Panc1 (cell line): Measurements from ENCODE around the gene ABCG1. TPM values are rescaled to one million over a fixed set of nuclear protein-coding genes. Genes with fewer than 3 reads are reported as not detected.

Experiments
- ATAC-seq: fragments of 200-7000 bp; cut with Tn5 transposase; 2 replicates; pipeline ENCODE4 v1.9.1; 2020; ENCODE audit warnings: mild to moderate bottlenecking, moderate library complexity
- BruUV-seq: library from RNA; stranded (reverse); fragments of 400-500 nt; replicated peaks from 2 replicates; lab custom pipeline; 2021; lab: Mats Ljungman, UMichigan
- CTCF ChIA-PET: fragments of 300-600 bp; sonication (Branson Sonifier 250); formaldehyde crosslinking; loops from one replicate; lab custom pipeline; 2022; ENCODE audit warnings: antibody characterized with exemption; lab: Charles Lee
- POLR2A ChIA-PET: fragments of 300-600 bp; sonication (Branson Sonifier 250); formaldehyde crosslinking; loops from one replicate; lab custom pipeline; 2022; ENCODE audit warnings: antibody characterized with exemption; lab: Charles Lee
- DNase-seq: peaks from one replicate; pipeline ENCODE4 v3.0.0-alpha.2; 2010; ENCODE audit warnings: low read depth, low spot score
- H3K27ac ChIP-seq: 2 replicates; pipeline ENCODE4 v1.5.1; 2011; ENCODE audit warnings: mild to moderate bottlenecking, low read length, inconsistent platforms
- H3K27me3 ChIP-seq: fragments of 200-500 bp; sonication (Bioruptor generic); 2 replicates; pipeline ENCODE4 v1.6.0; 2014; ENCODE audit warnings: low read length, inconsistent platforms; ENCODE audit not compliant: control insufficient read depth, insufficient read depth
- H3K36me3 ChIP-seq: fragments of 200-500 bp; sonication (Bioruptor generic); 2 replicates; pipeline ENCODE4 v1.5.1; 2014; ENCODE audit warnings: inconsistent platforms, mild to moderate bottlenecking, low read length, moderate library complexity; ENCODE audit not compliant: control insufficient read depth, insufficient read depth
- H3K4me1 ChIP-seq: 2 replicates; pipeline ENCODE4 v1.5.1; 2011; ENCODE audit warnings: inconsistent platforms, mild to moderate bottlenecking, low read length, moderate library complexity; ENCODE audit not compliant: control insufficient read depth, insufficient read depth
- H3K4me3 ChIP-seq, 2 experiments: 2 replicates each; pipeline ENCODE4 v1.5.1; 2011 to 2012; ENCODE audit warnings: low read depth in 2 of 2, low read length in 2 of 2, mild to moderate bottlenecking in 2 of 2, inconsistent platforms in 1 of 2, moderate library complexity in 1 of 2
- H3K9me3 ChIP-seq: fragments of 200-500 bp; sonication (Bioruptor generic); 2 replicates; pipeline ENCODE4 v1.5.1; 2014; ENCODE audit warnings: low read depth, mild to moderate bottlenecking, inconsistent platforms, low read length, moderate library complexity; ENCODE audit not compliant: control insufficient read depth, insufficient read depth
- POLR2AphosphoS5 ChIP-seq: IDR thresholded peaks from 2 replicates; pipeline ENCODE4 v1.6.1; 2012; ENCODE audit warnings: mild to moderate bottlenecking, low read depth, low read length, moderate library complexity
- SIN3A ChIP-seq: IDR thresholded peaks from 2 replicates; pipeline ENCODE4 v1.6.1; 2012; ENCODE audit warnings: low read depth, mild to moderate bottlenecking, low read length, moderate library complexity, borderline replicate concordance; ENCODE audit not compliant: insufficient read depth
- TCF7L2 ChIP-seq: IDR thresholded peaks from 2 replicates; pipeline ENCODE4 v1.6.1; 2011; ENCODE audit warnings: mild to moderate bottlenecking, low read depth, low read length, inconsistent platforms
- in situ Hi-C: cut with HindIII; loops from 2 replicates; pipeline ENCODE4 v1.10.0; 2016; ENCODE audit warnings: low sequenced_read_pairs, low pct_unique_long_range_greater_than_20kb
- intact Hi-C: fragments of 100-400 bp; cut with micrococcal nuclease; formaldehyde crosslinking; loops from one replicate; pipeline ENCODE4 v1.10.0; 2022; ENCODE audit not compliant: unreplicated experiment
- total RNA-seq: library from RNA; stranded (reverse); gene quantifications from one replicate; pipeline ENCODE4 v1.2.1, GENCODE V29; 2021; ENCODE audit not compliant: unreplicated experiment
- TF ChIP-seq, protein P1 (sequence below), 2 experiments: IDR thresholded peaks; 2 replicates each; pipeline ENCODE4 v1.6.1; 2011 to 2012; ENCODE audit warnings: low read depth in 2 of 2, control low read depth in 1 of 2, low read length in 1 of 2, mild to moderate bottlenecking in 1 of 2, moderate library complexity in 1 of 2; ENCODE audit not compliant: insufficient read depth in 1 of 2
- TF ChIP-seq, protein P2 (sequence below): fragments of 450-650 bp; IDR thresholded peaks from 2 replicates; pipeline ENCODE4 v1.5.1; 2017; ENCODE audit warnings: mild to moderate bottlenecking

ABCG1 gene
- total RNA-seq, 1 experiment from 2014 or later = 0.80 TPM

DNA sequence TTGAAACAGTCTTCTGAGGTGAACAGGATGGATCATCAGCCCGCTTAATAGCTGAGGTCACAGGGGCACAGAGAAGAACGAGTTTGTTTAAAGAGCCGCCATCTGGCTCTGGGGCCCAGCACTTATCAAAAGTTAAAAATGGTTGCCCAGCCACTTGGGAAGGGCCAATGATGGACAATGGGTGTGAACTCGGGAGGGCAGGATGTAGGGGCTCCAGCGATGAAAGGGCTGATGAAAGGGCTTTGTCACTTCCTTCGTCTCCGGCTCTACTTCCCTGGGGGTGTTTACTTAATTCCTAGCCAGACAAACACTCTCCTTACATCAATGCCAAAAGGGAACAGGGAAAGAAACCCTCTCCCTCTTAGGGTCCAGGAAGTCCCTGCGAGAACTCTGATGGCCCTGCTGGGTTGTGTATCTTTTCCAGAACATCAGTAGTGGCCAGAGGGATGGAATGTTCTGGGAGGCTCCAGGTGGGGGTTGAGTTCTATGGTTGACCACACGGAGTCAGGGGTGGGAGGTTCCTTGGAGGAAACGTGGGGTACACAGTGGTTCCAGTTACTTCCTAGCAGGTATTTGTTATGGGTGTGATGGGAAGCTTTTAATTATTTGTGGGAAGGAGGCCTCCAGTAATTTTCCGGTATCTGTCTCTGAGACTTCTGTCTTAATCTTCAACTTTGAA is 9.0 kb upstream of the ABCG1 start:
- TF ChIP-seq TCF7L2 (no peak), SIN3A (no peak), POLR2AphosphoS5 (no peak)
- TF ChIP-seq, protein P1, sequence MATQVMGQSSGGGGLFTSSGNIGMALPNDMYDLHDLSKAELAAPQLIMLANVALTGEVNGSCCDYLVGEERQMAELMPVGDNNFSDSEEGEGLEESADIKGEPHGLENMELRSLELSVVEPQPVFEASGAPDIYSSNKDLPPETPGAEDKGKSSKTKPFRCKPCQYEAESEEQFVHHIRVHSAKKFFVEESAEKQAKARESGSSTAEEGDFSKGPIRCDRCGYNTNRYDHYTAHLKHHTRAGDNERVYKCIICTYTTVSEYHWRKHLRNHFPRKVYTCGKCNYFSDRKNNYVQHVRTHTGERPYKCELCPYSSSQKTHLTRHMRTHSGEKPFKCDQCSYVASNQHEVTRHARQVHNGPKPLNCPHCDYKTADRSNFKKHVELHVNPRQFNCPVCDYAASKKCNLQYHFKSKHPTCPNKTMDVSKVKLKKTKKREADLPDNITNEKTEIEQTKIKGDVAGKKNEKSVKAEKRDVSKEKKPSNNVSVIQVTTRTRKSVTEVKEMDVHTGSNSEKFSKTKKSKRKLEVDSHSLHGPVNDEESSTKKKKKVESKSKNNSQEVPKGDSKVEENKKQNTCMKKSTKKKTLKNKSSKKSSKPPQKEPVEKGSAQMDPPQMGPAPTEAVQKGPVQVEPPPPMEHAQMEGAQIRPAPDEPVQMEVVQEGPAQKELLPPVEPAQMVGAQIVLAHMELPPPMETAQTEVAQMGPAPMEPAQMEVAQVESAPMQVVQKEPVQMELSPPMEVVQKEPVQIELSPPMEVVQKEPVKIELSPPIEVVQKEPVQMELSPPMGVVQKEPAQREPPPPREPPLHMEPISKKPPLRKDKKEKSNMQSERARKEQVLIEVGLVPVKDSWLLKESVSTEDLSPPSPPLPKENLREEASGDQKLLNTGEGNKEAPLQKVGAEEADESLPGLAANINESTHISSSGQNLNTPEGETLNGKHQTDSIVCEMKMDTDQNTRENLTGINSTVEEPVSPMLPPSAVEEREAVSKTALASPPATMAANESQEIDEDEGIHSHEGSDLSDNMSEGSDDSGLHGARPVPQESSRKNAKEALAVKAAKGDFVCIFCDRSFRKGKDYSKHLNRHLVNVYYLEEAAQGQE (IDR thresholded peaks at IDR 0.05; ENCODE audit: insufficient read depth in 1 of 2, low read depth in 2 of 2, low read length in 1 of 2) = no peak
- TF ChIP-seq, protein P2, sequence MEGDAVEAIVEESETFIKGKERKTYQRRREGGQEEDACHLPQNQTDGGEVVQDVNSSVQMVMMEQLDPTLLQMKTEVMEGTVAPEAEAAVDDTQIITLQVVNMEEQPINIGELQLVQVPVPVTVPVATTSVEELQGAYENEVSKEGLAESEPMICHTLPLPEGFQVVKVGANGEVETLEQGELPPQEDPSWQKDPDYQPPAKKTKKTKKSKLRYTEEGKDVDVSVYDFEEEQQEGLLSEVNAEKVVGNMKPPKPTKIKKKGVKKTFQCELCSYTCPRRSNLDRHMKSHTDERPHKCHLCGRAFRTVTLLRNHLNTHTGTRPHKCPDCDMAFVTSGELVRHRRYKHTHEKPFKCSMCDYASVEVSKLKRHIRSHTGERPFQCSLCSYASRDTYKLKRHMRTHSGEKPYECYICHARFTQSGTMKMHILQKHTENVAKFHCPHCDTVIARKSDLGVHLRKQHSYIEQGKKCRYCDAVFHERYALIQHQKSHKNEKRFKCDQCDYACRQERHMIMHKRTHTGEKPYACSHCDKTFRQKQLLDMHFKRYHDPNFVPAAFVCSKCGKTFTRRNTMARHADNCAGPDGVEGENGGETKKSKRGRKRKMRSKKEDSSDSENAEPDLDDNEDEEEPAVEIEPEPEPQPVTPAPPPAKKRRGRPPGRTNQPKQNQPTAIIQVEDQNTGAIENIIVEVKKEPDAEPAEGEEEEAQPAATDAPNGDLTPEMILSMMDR = no peak
- Histone ChIP-seq H3K27me3 (no peaks in the 10 kb centered on the region; the same call in 1 of the 2 replicates), H3K4me3 (no peak overlapping the region), H3K27ac (no peak overlapping the region), H3K4me1 (no peaks in the 10 kb centered on the region), H3K36me3 (no peaks in the 10 kb centered on the region), H3K9me3 (no peaks in the 10 kb centered on the region)
- ChIA-PET CTCF (no interaction called here), POLR2A (no interaction called here)
- in situ Hi-C loops (no loop called here), intact Hi-C loops (no loop called here)
- ATAC-seq (no peak), DNase-seq (no peak)
- no TSS peak for BruUV-seq

DNA sequence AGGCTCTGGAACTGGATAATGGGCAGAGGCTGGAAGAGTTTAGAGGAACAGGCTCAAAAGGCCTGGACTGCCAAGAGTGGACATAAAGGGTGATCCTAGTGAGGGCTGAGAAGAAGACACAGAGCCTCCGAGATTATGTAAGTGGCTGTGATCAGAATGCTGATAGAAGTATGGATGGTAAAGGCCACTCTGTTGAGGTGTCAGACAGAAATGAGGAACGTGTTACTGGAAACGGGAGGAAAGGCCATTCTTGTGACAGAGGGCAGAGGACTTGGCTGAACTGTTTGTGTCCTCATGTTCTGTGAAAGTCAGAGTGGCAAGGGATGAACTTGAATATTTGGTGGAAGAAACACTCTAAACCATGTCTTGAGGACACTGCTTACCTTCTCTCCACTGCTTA is 6.7 kb upstream of the ABCG1 start:
- H3K9me3 ChIP-seq = no peaks in the 10 kb centered on the region
- no peak for DNase-seq
- CTCF ChIA-PET = no interaction called here
- POLR2A ChIA-PET = no interaction called here
- BruUV-seq = no TSS peak
- H3K36me3 ChIP-seq = no peaks in the 10 kb centered on the region
- no peaks in the 10 kb centered on the region for H3K4me1 ChIP-seq
- no peaks in the 10 kb centered on the region for H3K27me3 ChIP-seq
- in situ Hi-C loops (no loop called here), intact Hi-C loops (no loop called here)
- H3K27ac ChIP-seq = no peak overlapping the region
- H3K4me3 ChIP-seq = no peak overlapping the region
- no peak for ATAC-seq
- TF ChIP-seq, protein P1 (IDR thresholded peaks at IDR 0.05; ENCODE audit: insufficient read depth in 1 of 2, low read depth in 2 of 2, low read length in 1 of 2) = no peak
- TF ChIP-seq POLR2AphosphoS5 = no peak
- TF ChIP-seq SIN3A = no peak
- no peak for TF ChIP-seq TCF7L2
- TF ChIP-seq, protein P2 = no peak
